HEK293T (cell line): Measurements from ENCODE around the gene HOXB3.

Experiments
- BHLHE40 ChIP-seq: fragments of 450-650 bp; IDR thresholded peaks from 2 replicates; pipeline ENCODE4 v1.6.1; 2016; ENCODE audit warnings: mild to moderate bottlenecking, moderate library complexity, borderline replicate concordance
- ELF4 ChIP-seq: fragments of 450-650 bp; IDR thresholded peaks from 2 replicates; pipeline ENCODE4 v1.6.1; 2017; ENCODE audit warnings: antibody characterized with exemption
- FOXA1 ChIP-seq: fragments of 450-650 bp; IDR thresholded peaks from 2 replicates; pipeline ENCODE4 v1.6.1; 2016; ENCODE audit warnings: mild to moderate bottlenecking
- FOXK2 ChIP-seq: fragments of 450-650 bp; IDR thresholded peaks from 2 replicates; pipeline ENCODE4 v1.6.1; 2016; ENCODE audit warnings: mild to moderate bottlenecking
- FOXM1 ChIP-seq: fragments of 450-650 bp; IDR thresholded peaks from 2 replicates; pipeline ENCODE4 v1.6.1; 2017; ENCODE audit warnings: mild to moderate bottlenecking, borderline replicate concordance
- HDGF ChIP-seq: fragments of 450-650 bp; IDR thresholded peaks from 2 replicates; pipeline ENCODE4 v1.6.1; 2017; ENCODE audit warnings: antibody characterized with exemption, borderline replicate concordance
- LEF1 ChIP-seq: fragments of 450-650 bp; IDR thresholded peaks from 2 replicates; pipeline ENCODE4 v1.6.1; 2017; ENCODE audit warnings: mild to moderate bottlenecking, borderline replicate concordance
- NFRKB ChIP-seq: fragments of 450-650 bp; IDR thresholded peaks from 2 replicates; pipeline ENCODE4 v1.6.1; 2016; ENCODE audit warnings: mild to moderate bottlenecking, moderate library complexity
- SP1 ChIP-seq: fragments of 450-650 bp; IDR thresholded peaks from 2 replicates; pipeline ENCODE4 v1.6.1; 2017
- SUZ12 ChIP-seq: fragments of 450-650 bp; IDR thresholded peaks from 2 replicates; pipeline ENCODE4 v1.6.1; 2016; ENCODE audit warnings: mild to moderate bottlenecking
- TARDBP ChIP-seq: fragments of 450-650 bp; IDR thresholded peaks from 2 replicates; pipeline ENCODE4 v1.6.1; 2016
- ZNF384 ChIP-seq: fragments of 450-650 bp; IDR thresholded peaks from 2 replicates; pipeline ENCODE4 v1.6.1; 2016
- TF ChIP-seq, protein P1 (sequence below): fragments of 450-650 bp; IDR thresholded peaks from 2 replicates; pipeline ENCODE4 v1.6.1; 2016

DNA sequence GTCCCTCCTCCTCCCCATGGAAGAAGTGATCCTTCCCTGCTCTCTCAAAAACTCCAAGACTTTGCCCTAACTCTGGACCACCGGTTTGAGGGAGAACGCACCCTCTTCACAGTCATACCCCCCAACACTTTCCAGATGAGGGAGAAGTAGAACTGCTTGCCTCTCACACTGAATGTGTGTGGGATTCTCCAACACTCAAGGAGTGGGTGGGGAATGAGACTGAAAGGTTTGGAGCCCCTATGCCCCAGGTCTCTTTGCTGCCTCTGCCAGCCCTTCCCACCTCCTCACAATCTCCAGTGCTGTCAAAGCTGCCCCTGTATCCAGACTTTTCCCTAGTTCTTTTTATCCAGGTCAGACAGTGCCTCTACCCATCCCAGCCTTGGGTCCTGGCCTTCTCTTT, 23.3 kb downstream of the HOXB3 start:
- TF ChIP-seq, protein P1, sequence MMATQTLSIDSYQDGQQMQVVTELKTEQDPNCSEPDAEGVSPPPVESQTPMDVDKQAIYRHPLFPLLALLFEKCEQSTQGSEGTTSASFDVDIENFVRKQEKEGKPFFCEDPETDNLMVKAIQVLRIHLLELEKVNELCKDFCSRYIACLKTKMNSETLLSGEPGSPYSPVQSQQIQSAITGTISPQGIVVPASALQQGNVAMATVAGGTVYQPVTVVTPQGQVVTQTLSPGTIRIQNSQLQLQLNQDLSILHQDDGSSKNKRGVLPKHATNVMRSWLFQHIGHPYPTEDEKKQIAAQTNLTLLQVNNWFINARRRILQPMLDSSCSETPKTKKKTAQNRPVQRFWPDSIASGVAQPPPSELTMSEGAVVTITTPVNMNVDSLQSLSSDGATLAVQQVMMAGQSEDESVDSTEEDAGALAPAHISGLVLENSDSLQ, result no peak
- no peak for TF ChIP-seq SUZ12
- TF ChIP-seq BHLHE40, result no peak
- no peak for TF ChIP-seq ZNF384
- TF ChIP-seq FOXM1, result no peak
- no peak for TF ChIP-seq ELF4
- no peak for TF ChIP-seq FOXA1
- no peak for TF ChIP-seq TARDBP
- no peak for TF ChIP-seq NFRKB
- TF ChIP-seq HDGF, result no peak
- no peak for TF ChIP-seq FOXK2
- no peak for TF ChIP-seq SP1
- no peak for TF ChIP-seq LEF1
